ENCODE measurements around the gene KLF15. TPM values are rescaled to one million over a fixed set of nuclear protein-coding genes. Genes with fewer than 3 reads are reported as not detected.

Gene KLF15
- total and polyA plus RNA-seq, 2 donors (not counting 1 experiment from before 2014, with no cell fraction given), result 0.10 to 2.2 TPM

- H3K4me3 ChIP-seq (ENCODE audit: control extremely low read depth in 1 of 5, extremely low read depth in 1 of 5, insufficient read depth in 1 of 5, low read depth in 2 of 5, low read length in 4 of 5), result no peak overlapping the region
- H3K36me3 ChIP-seq (replicated peaks in 1 of 2; ENCODE audit: control extremely low read depth in 1 of 2, control insufficient read depth in 1 of 2, extremely low read depth in 1 of 2, insufficient read depth in 2 of 2, low read length in 1 of 2), result no peaks in the 10 kb centered on the region
- no peaks in the 10 kb centered on the region for H3K4me1 ChIP-seq (ENCODE audit: control insufficient read depth in 2 of 2, insufficient read depth in 2 of 2, low read length in 2 of 2)
- H3K9me3 ChIP-seq (ENCODE audit: control extremely low read depth in 1 of 3, control insufficient read depth in 2 of 3, insufficient read depth in 1 of 3, low read length in 2 of 3), result peaks cover 0 to 33% (median 9%) of the 10 kb centered on the region in 3 donors
- peaks cover 0 to 10% (median 0%) of the 10 kb centered on the region in 4 experiments for H3K27me3 ChIP-seq (replicated peaks in 1 of 4; ENCODE audit: control extremely low read depth in 1 of 4, control insufficient read depth in 3 of 4, insufficient read depth in 4 of 4, low read length in 3 of 4)
- H3K9ac ChIP-seq (ENCODE audit: low read length), result no peak overlapping the region
- no peak overlapping the region for H3K4me3 Mint-ChIP-seq
- POLR2A ChIA-PET, result no interaction called here
- peaks cover 5% of the 10 kb centered on the region for H3K4me1 Mint-ChIP-seq
- no peaks in the 10 kb centered on the region for H4K20me1 ChIP-seq (ENCODE audit: control insufficient read depth, insufficient read depth, low read length, poor library complexity, severe bottlenecking)
- TF ChIP-seq EZH2 (IDR thresholded peaks at IDR 0.05; ENCODE audit: borderline replicate concordance, insufficient read depth, low read depth, low read length, poor library complexity, severe bottlenecking), result no peak
- TF ChIP-seq CTCF (IDR thresholded peaks at IDR 0.05), result no peak
- peaks cover 8% of the 10 kb centered on the region for H3K9me3 Mint-ChIP-seq (ENCODE audit: insufficient read depth)
- H2AFZ ChIP-seq (ENCODE audit: insufficient read depth, low read depth, low read length, poor library complexity, severe bottlenecking), result no peak overlapping the region
- intact Hi-C loops (cut with micrococcal nuclease), result no loop called here
- peak overlapping the region; percentile 16 for H3K27ac Mint-ChIP-seq
- 95% methylated on average over 14 of the region's 14 CpGs for WGBS (ENCODE audit: insufficient coverage)
- peaks cover 29% of the 10 kb centered on the region for H3K27me3 Mint-ChIP-seq
- no peaks in the 10 kb centered on the region for H3K79me2 ChIP-seq (ENCODE audit: control insufficient read depth, insufficient read depth, low read length)
- H3K4me2 ChIP-seq (replicated peaks; ENCODE audit: low read depth, low read length, poor library complexity, severe bottlenecking), result no peak overlapping the region
- no peak overlapping the region for H3K27ac ChIP-seq (ENCODE audit: low read length in 2 of 2)
- ATAC-seq (ENCODE audit: low read depth) (no peak), DNase-seq (no peak)
- CTCF ChIA-PET, result no interaction called here
These were observed 41.5 kb upstream of the KLF15 start for GRCh38 chr3:126398423-126399350.

Data from B cell (primary cell).